ENCODE data around the gene LPAR3. TPM values are rescaled to one million over a fixed set of nuclear protein-coding genes. Genes with fewer than 3 reads are reported as not detected.

Gene LPAR3
- total RNA-seq, 1 experiment from 2014 or later, result 9.8 TPM

- no peak for DNase-seq
- no peaks in the 10 kb centered on the region for H3K36me3 ChIP-seq (ENCODE audit: low read depth, low read length)
- CTCF ChIA-PET, result no interaction called here
- no peak for ATAC-seq
- H3K4me1 ChIP-seq (ENCODE audit: insufficient read depth, low read length), result peaks cover 36% of the 10 kb centered on the region
- intact Hi-C loops (cut with micrococcal nuclease), result no loop called here
- H3K27me3 ChIP-seq (ENCODE audit: low read length), result no peaks in the 10 kb centered on the region
- H3K9me3 ChIP-seq (ENCODE audit: low read length), result no peaks in the 10 kb centered on the region
- no peak overlapping the region for H3K9ac ChIP-seq (ENCODE audit: low read length)
- POLR2A ChIA-PET (ENCODE audit: unreplicated experiment), result interaction anchor here (0.8 kb wide), 1 partner anchor 89 kb away, joined by 8 read pairs; no protein-coding TSS in a partner anchor
- no TSS peak for BruUV-seq (replicated peaks)
- TF ChIP-seq EZH2 (IDR thresholded peaks at IDR 0.05; ENCODE audit: low read length, unreplicated experiment), result no peak
- no peaks in the 10 kb centered on the region for H3K79me2 ChIP-seq (ENCODE audit: low read length)
- H3K27ac ChIP-seq (ENCODE audit: low read length), result no peak overlapping the region
- no peaks in the 10 kb centered on the region for H3K9me2 ChIP-seq (replicated peaks; ENCODE audit: low read length)
- H3K4me3 ChIP-seq (ENCODE audit: low read length), result no peak overlapping the region
- H4K20me1 ChIP-seq (ENCODE audit: low read length), result no peaks in the 10 kb centered on the region
- H3F3A ChIP-seq (ENCODE audit: low read length, unreplicated experiment), result no peaks in the 10 kb centered on the region
- no peak overlapping the region for H2AFZ ChIP-seq (ENCODE audit: low read length)
- H3K4me2 ChIP-seq (ENCODE audit: low read length), result no peak overlapping the region
Observed at GRCh38 chr1:84841971-84842370, 51.0 kb downstream of the LPAR3 start.

GRCh38 chr1:84840346-84840745, 52.7 kb downstream of the LPAR3 start:
- Histone ChIP-seq H3K4me3 (ENCODE audit: low read length) (no peak overlapping the region), H3K9me3 (ENCODE audit: low read length) (no peaks in the 10 kb centered on the region), H3F3A (ENCODE audit: low read length, unreplicated experiment) (peaks cover 5% of the 10 kb centered on the region), H2AFZ (ENCODE audit: low read length) (no peak overlapping the region), H3K27ac (ENCODE audit: low read length) (peak overlapping the region; percentile 59), H3K4me1 (ENCODE audit: insufficient read depth, low read length) (peaks cover 36% of the 10 kb centered on the region), H3K36me3 (ENCODE audit: low read depth, low read length) (no peaks in the 10 kb centered on the region), H3K9me2 (replicated peaks; ENCODE audit: low read length) (no peaks in the 10 kb centered on the region), H3K27me3 (ENCODE audit: low read length) (no peaks in the 10 kb centered on the region), H3K79me2 (ENCODE audit: low read length) (no peaks in the 10 kb centered on the region), H3K9ac (ENCODE audit: low read length) (no peak overlapping the region), H3K4me2 (ENCODE audit: low read length) (0 out of 2 replicates have a peak overlapping the region, but pooled peaks have one; percentile 3), H4K20me1 (ENCODE audit: low read length) (no peaks in the 10 kb centered on the region)
- ChIA-PET CTCF (no interaction called here), POLR2A (ENCODE audit: unreplicated experiment) (interaction anchor here (0.6 to 0.7 kb wide), 2 partner anchors 12 to 335 kb away, joined by 5 to 10 read pairs; no protein-coding TSS in a partner anchor)
- TF ChIP-seq CTCF (conservative IDR thresholded peaks at IDR 0.05; ENCODE audit: low read depth, low read length) (no peak), EZH2phosphoT487 (IDR thresholded peaks at IDR 0.05; ENCODE audit: borderline replicate concordance, low read length) (no peak), EZH2 (IDR thresholded peaks at IDR 0.05; ENCODE audit: low read length, unreplicated experiment) (no peak)
- intact Hi-C loops (cut with micrococcal nuclease), result no loop called here
- BruUV-seq (replicated peaks), result no TSS peak
- DNase-seq (peak; percentile 65), ATAC-seq (peak; percentile 45)

- no peaks in the 10 kb centered on the region for H3K9me2 ChIP-seq (replicated peaks; ENCODE audit: low read length)
- no TSS peak for BruUV-seq (replicated peaks)
- H3K27me3 ChIP-seq (ENCODE audit: low read length), result no peaks in the 10 kb centered on the region
- DNase-seq, result no peak
- no peak overlapping the region for H2AFZ ChIP-seq (ENCODE audit: low read length)
- H3K9me3 ChIP-seq (ENCODE audit: low read length), result no peaks in the 10 kb centered on the region
- ATAC-seq, result no peak
- CTCF ChIA-PET, result no interaction called here
- H3F3A ChIP-seq (ENCODE audit: low read length, unreplicated experiment), result peaks cover 11% of the 10 kb centered on the region
- intact Hi-C loops (cut with micrococcal nuclease), result loop anchor here (10.0 kb wide), 1 partner anchor 145 kb away; the partner anchor contains the start of gene SSX2IP
- no peaks in the 10 kb centered on the region for H3K79me2 ChIP-seq (ENCODE audit: low read length)
- H3K36me3 ChIP-seq (ENCODE audit: low read depth, low read length), result no peaks in the 10 kb centered on the region
- peaks cover 45% of the 10 kb centered on the region for H3K4me1 ChIP-seq (ENCODE audit: insufficient read depth, low read length)
- POLR2A ChIA-PET (ENCODE audit: unreplicated experiment), result interaction anchor here (0.7 kb wide), 1 partner anchor 334 kb away, joined by 5 read pairs; no protein-coding TSS in a partner anchor
- H3K4me2 ChIP-seq (ENCODE audit: low read length), result no peak overlapping the region
- no peak overlapping the region for H3K27ac ChIP-seq (ENCODE audit: low read length)
- TF ChIP-seq CTCF (conservative IDR thresholded peaks at IDR 0.05; ENCODE audit: low read depth, low read length) (no peak), EZH2 (IDR thresholded peaks at IDR 0.05; ENCODE audit: low read length, unreplicated experiment) (no peak), EZH2phosphoT487 (IDR thresholded peaks at IDR 0.05; ENCODE audit: borderline replicate concordance, low read length) (no peak)
- no peak overlapping the region for H3K4me3 ChIP-seq (ENCODE audit: low read length)
- no peak overlapping the region for H3K9ac ChIP-seq (ENCODE audit: low read length)
- H4K20me1 ChIP-seq (ENCODE audit: low read length), result no peaks in the 10 kb centered on the region
Observed at GRCh38 chr1:84839544-84839943, 53.5 kb downstream of the LPAR3 start.

Data from PC-3 (cell line).